Activated CD4-positive, alpha-beta T cell treated with anti-CD3 and anti-CD28 coated beads, Interleukin-2, amount 50 U/mL, for 48 hours (primary cell): ENCODE data around the gene DDX1.

Experiments used
- DNase-seq, 2 experiments: peaks; one replicate each; pipeline ENCODE4 v3.0.0-alpha.2; 2020

DDX1 gene

DNA sequence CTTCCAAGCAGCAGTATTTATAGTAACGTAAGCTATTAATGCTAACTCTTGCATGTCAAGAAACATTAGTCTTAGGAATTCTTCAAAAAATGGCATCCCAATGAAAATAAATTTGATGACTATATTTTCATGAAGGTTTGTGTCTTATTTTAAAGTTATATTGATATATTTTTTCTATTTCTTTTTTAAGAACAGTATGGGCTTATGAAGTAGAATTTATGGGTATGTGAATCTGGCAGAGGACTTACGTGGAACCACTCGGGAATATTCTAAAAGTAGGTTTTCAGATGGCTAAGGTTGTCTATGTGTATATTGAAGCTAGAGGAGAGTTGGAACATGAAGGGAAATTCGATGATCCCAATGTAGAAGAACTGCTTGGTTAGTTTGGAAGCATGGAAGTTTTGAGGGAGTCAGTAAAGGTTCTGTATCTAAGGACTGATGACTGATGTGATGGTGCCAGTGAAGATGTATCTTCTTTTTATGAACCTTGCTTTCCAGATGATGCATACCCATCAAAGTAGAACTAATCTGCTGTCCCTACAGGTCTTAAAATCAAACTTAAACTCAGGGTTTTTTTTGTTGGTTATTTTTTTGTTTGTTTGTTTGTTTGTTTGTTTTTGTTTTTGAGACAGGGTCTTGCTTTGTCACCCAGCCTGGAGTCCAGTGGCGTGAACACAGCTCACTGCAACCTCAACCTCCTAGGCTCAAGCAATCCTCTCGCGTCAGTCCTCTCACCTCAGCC, 39.5 kb downstream of the DDX1 start:
- DNase-seq, result no peak

DNA sequence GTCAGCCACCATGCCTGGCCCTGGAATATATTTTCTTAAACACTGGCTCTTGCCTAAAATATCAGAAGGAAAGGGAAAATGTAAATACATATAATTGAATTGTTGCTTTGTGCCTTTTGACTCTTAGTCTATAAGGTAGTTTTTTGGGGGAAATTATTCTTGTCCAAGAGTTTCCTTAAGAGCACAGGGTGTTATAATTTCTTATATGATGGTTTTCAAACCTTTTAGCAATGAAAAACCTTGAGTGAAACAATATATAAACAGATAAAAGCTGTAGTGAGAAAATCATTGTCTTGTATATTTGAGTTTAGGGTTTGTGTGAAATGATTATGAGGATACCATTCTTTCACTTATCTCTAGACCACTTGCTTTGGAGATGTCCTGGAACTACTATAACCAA, 40.2 kb downstream of the DDX1 start:
- DNase-seq, result no peak

DNA sequence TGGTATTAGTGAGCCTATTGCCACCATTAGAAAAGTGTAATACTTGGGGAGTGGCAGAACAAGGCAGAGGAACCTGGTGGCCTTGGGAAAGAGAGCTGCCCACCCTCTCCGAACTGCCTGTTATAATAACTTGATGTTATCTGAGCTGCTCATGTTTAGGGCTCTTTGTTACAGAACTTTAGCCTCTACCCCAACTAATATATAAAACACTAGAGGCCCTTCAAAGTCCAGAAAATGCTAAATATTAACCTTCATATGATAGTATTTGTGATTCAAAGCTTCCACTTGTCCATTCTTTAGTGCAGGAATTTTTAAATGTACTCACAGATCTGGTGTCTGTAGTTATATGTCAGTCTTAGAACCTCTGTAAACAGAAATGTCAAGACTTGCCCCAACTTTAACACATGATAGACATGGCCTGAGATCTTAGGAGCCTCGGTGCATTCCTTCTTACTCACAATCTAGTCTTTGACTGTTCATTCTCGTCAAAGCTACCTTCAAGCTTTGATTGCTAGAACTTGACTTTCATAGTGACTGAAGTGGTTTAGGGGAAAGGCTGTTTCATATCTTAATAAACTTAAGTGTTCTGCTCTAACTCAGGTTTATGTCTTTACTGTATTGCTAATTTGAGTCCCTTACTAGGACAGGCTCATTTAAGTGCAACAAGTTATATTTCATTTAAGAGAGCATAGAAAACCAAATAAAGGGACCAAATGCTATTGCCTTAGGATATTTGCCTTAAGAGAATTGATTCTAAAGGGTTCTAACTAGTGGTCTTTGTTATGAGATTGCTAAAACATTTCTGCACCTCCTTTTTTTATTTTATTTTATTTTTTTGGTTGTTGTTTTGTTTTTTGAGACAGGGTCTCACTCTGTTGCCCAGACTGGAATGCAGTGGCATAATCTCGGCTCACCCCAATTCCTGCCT, 41.6 kb downstream of the DDX1 start:
- no peak for DNase-seq

DNA sequence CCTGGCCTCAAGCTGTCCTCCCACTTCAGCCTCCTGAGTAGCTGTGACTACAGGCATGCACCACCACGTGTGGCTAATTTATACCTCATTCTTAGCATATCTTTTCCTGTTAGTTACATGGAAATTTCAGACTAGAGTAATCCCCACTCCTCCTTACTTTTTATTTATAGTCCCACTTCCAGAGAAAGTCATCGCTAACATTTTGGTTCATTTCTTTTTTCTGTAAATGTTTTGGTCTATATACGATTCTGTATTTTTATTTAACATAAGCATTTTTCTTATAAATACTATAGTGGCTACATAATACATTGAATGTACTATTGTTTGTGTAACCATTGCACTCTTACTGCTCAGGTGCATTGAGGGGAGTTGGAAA, 42.3 kb downstream of the DDX1 start:
- DNase-seq, result no peak

DNA sequence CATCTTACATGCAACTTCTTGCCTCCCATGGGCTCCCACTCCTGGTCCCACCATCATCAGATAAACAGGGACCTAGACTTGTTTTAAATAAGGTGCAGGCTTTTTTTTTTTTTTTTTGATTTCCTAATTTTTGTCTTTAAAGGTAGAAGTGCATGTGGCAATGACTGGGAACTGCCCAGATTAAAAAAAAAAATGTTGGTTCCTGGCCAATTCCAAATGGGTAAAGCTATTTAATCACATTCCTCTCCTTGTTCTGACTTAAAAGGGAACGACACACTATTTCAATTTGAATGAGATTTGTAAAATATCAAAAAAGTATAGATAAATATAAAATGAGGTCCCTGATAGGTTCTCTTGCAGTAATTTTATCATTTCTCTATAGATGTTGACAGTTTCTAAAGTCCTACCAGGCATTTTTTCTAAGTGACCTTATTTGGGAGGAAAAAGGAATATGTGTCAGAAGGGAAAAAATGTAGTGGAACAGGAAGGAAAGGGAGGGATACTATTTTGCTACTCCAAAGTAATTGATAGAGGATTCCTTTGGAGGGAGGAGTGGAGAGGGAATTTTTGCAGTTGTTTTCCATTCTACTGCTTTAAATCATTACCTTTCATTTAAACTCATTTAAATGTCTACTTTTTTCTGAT, 43.3 kb downstream of the DDX1 start:
- no peak for DNase-seq

DNA sequence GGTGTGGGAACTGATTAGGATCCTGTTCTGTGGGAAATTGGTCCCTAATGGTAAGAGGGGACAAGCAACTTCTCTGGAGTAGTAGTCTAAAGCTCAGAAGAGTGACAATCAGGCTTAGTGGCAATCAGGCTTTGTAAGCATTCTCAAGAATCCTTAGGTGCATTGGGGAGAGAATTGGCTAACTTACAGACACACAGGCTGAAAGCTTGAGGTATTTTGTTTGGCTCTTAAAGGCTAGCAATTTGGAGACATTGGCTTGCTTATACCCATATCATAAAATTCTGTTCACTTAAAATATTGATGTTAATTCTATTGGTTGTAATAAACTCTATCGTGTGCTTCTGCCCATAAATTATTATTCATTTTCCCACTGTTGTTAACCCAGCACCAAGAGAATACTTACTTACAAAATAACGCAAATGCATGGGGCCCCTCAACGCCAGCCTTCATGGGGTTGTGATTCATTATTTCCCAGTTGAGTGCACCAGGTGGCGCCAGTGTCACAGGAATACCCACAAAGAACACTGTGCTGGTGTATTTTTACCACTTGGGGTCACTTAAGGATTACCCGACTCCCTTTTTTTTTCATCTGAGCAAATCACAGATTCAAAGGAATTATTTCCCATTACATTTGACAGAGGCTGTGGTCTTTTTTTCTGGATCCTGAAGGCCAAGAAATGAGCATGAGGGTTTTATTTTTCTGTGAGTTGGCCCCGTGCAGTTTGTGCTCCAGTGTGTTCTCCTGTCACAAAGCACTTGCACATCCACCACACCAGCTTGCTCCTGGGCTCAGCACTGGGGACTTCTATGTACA, 45.5 kb downstream of the DDX1 start:
- peak; percentile 55 to 63 for DNase-seq

DNA sequence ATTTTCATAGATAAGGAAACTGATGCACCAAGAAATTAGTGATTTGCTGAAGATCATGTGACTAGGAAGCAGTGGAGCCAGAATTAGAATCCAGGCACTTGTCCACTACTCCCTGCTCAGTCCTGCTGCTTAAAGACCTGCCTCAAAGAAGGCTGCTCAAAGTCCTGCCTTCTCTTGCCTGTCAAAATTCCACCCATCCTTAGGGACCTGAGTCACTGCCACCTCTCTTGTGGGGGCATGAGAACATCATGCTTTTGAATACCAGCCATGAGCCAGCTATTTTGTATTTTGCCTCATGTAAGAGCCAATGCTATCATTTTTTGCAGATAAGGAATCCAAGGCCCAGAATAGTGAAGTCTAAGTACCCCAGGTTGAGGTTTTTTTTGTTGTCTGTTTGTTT, 47.1 kb downstream of the DDX1 start:
- no peak for DNase-seq

DNA sequence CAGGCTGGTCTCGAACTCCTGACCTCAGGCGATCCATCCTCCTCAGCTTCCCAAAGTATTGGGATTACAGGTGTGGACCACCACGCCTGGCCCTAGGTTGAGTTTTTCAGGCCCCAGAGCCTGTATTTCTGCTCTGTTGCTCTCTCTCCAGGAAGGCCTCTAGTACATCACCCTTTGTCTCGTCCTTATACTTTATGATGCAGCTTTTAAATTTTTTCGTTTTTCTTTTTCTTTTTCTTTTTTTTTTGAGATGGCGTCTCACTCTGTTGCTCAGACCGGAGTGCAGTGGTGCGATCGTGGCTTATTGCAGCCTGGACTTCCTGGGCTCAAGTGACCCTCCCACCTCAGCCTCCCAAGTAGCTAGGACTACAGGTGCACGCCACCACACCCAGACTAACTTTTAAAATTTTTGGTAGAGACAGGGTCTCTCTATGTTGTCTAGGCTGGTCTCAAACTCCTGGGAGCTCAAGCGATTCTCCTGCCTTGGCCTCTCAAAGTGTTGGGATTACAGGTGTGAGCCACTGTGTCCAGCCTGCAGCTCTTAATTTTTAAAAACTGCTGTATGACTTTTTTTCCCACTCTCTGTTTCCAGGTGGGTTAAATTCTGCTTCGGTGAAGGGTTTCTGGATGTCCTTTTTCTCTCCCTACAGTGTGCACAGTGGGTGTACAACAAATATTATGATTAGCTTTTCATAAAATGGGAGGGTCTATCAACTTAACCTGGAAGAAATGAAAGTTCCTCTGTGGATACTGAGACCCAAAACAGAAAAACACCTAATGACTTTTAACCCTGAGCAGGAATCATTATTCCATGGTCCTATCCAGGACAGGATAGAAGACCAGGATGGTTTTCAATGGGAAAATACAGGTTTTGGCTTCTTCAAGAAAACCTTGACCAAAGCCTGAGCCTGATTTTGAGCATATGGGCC, 47.9 kb downstream of the DDX1 start:
- DNase-seq, result no peak

DNA sequence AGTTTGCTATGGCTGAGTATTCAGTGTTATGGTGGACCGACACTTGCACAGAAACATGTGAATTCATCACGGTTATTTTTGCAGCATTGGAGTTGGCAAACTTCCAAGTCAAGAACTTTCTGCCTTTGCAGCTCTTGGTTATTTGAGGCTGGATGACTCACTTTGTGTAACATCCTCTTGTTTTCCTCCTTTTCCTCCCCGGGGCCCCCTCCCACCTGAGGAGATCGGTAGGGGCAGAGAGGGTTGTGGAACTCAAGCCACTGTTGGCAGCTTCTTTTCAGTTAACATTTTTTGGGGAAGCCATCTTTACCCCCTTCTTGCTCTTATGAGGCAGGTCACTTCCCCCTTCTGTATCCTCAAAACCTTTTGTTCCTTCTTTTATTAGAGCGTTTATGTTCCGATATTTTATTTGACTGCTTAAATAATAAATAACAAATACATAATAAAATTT, 48.6 kb downstream of the DDX1 start:
- DNase-seq, result no peak

DNA sequence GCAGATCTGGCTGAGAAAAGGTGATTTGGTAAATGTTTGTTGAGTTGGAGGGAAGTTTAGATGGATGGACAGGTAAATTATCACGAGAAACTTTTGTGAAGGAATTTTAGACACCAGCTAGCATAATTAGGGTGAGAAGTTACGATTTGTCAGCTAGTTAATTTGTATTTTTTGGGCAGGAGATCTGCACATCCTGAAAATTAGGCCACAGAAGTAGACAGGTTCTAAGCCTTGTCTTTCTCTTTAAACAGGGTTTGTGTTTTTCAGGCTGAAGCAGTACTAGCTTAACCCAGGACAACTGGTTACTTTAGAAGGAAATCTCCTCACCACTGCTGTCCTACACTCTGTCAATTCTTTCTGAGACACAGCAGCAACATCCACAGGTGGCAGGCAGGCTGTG, 49.1 kb downstream of the DDX1 start:
- no peak for DNase-seq

DNA sequence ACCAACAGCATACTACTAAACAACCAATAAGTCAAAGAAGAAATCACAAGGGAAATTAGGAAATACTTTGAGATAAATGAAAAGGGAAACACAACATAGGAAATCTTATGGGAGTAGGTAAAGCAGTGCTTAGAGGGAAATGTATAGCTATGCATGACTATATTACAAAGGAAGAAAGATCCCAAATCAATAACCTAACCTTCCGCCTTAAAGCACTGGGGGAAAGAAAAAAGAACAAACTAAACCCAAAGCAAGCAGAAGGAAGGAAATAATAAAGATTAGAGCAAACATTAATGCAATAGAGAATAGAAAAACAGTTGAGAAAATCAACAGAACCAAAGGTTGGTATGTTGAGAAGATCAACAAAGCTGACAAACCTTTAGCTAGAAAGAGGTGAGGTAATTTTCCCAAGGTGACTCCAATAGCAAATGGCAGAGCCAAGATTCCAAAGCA, 49.9 kb downstream of the DDX1 start:
- DNase-seq, result no peak

DNA sequence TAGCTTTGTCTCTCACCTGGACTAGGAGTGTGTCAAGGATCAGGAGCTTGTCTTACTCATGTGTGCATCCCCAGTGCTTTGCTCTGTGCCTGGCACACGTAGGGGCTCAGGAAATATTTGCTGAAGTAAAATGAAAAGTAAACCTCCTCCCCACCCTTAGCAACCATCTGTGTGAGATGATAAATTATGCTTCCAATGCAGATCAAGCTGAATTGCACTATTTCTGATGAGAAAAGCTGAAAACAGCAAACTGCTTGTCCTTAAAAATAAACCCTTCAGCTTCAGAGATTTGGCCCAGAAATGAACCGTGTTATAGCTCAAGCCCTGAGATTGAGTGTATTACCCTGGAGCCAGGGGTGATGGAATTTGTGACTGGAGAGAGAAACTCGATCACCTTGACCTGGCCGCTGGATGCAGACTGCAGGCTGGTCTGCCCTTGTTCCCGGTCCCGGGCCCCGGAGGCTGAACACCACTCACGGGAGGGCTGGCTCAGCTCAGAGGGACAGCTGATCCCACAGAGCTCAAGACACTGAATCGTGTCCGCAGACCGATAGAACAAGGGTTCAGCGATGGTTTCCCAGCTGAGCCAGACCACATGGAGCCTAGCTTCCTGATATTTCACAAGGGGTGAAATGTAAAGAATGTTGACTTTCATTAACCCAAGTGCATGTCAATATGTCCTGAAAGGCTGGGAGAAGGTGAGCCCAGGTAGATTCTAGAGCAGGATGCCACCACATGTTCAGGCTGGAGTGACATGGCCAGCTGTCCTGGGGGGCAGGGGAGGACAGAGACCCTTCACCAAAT, 50.5 kb downstream of the DDX1 start:
- no peak for DNase-seq

DNA sequence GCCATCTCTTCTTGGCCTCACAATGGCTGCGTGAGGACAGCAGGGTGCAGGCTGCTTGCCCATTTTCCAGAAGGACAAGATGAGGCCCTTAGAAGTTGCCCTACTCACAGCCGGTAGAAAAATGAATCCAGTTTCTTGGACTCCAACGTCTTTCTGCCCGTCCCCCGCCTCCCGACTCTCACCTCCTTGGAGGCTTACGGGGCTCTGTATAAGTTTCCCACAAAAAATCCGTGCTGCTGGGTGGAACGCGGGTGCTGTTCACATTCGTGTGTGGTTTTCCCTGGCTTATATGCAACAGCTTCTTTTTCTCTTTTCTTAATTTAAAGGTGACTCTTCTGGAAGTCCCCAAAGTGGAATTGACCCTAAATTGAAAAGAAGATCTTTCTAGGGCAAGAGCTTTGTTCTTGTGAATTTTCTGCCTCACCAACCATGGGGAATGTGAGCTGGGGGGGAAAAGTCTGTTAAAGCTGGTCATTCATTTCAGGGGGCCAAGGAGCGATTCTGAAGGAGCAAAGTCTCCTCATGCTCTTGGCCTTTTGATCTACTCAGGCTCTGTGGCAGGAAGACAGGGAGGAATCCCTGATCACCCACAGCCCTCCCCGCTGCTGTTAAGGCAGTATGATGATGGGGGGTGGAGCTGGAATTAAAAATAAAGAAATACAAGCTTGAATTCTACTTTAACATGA, 51.3 kb downstream of the DDX1 start:
- DNase-seq, result no peak

DNA sequence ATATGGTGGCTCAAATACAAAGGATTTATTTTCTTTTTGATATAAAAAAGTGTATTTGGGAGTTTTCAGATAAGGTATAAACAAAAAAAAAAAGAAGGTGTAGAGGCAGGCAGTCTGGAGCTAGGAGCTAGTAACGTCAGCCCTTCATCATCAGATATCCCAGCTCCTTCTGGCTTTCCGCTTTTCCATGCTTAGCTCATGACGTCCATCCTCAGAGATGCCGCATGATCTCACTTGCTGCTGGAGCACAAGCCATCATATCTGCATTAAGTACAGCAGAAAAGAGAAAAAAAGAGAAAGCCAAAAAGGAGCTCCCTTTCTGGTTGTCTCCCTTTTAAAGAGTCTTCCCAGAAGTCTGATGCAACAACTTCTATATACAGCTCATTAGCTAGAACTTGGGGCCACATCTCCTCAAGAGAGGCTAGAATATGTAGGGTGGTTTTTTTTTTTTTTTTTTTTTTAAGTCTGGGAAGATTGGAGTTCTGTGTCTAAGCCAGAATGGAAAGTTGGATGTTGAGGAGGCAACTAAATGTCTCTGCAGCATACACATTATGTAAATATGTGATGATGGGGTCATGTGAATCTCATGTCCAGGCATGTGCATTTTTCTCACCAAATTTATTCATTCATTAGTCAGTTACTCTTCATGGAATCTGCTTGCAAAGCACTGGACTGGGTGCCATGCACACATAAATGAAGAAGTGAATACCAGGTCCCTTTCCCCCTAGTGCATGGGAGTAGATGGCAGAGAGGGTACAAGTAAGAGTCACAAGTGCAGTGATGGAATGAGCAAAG, 52.3 kb downstream of the DDX1 start:
- DNase-seq, result no peak

DNA sequence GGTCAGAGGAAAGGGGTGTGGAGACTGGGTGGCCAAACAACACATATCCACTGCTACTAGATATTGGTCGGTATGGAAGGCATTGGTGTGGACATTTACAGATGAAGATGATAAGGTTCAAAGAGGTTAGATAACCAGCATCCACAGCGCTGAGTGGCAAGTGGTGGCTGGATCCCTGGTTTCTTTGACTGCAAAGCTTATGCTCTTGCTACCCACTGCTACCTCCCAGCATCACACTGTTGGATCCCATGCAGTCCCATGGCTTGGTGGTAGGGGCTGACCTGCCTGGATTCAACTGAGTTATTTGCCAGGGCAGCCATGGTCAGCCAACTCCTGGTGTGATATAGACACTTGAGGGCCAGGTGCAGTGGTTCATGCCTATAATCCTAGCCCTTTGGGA, 53.6 kb downstream of the DDX1 start:
- DNase-seq, result no peak

DNA sequence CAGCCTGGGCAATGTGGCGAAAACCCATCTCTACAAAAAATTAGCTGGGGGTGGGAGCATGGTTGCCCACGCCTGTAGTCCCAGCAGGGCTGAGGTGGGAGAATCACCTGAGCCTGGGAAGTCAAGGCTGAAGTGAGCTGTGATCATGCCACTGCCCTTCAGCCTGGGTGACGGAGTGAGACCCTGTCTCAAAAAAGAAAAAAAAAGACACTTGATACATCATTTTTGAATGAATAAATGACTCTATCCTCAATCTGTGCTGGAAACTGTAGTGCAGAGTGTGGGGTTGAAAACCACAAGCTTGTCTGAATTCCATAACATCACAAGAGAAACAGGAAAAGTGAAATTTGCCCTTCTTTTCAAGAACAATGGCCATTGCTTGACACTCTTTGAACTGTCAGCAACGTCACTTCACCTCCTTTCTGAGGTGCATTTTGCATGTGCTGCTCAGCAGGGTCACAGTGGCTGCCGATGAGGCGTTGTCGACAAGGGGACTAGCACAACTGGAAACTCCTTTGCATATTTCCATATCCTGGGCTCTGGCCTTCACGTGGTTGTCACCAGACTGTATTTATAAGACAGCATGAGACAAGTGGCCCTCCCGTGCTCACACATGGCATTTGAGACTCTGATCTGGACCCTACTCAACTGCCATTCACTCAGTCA, 54.2 kb downstream of the DDX1 start:
- no peak for DNase-seq

DNA sequence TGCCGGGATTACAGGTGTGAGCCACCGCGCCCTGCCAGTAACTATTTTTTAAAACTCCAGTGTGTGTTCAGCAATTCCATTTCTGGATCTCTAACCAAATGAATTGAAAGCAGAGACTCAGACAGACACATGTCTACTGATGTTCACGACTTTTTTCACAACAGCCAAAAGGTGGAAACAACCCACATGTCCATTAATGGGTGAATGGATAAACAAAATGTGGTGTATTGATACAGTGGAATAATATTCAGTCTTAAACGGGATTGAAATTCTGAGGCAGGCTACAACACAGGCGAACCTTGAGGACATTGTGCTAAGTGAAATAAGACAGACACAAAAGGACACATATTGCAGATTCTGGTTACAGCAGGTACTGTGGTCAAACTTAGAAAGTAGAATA, 55.0 kb downstream of the DDX1 start:
- DNase-seq, result no peak
